ENCODE measurements around the gene GPR35.

The GPR35 gene

GRCh38 chr2:240637116-240637900 is 12.0 kb downstream of the GPR35 start:
- DNase-seq (ENCODE audit: extremely low read depth in 1 of 2, low read depth in 1 of 2), result no peak

GRCh38 chr2:240637901-240638345 is 12.6 kb downstream of the GPR35 start:
- no peak for DNase-seq (ENCODE audit: extremely low read depth in 1 of 2, low read depth in 1 of 2)

GRCh38 chr2:240638512-240639160 is 13.4 kb downstream of the GPR35 start:
- DNase-seq (ENCODE audit: extremely low read depth in 1 of 2, low read depth in 1 of 2), result no peak

GRCh38 chr2:240639566-240639965 is 14.3 kb downstream of the GPR35 start:
- DNase-seq (ENCODE audit: extremely low read depth in 1 of 2, low read depth in 1 of 2), result no peak

- no peak for DNase-seq (ENCODE audit: extremely low read depth in 1 of 2, low read depth in 1 of 2)
Measured at GRCh38 chr2:240640939-240641338, 15.7 kb downstream of the GPR35 start.

GRCh38 chr2:240642061-240642805 is 17.0 kb downstream of the GPR35 start:
- no peak for DNase-seq (ENCODE audit: extremely low read depth in 1 of 2, low read depth in 1 of 2)

GRCh38 chr2:240642806-240643092 is 17.5 kb downstream of the GPR35 start:
- DNase-seq (ENCODE audit: extremely low read depth in 1 of 2, low read depth in 1 of 2), result no peak

- no peak for DNase-seq (ENCODE audit: extremely low read depth in 1 of 2, low read depth in 1 of 2)
Measured at GRCh38 chr2:240643093-240643810, 18.0 kb downstream of the GPR35 start.

- no peak for DNase-seq (ENCODE audit: extremely low read depth in 1 of 2, low read depth in 1 of 2)
Measured at GRCh38 chr2:240643811-240644150, 18.5 kb downstream of the GPR35 start.

GRCh38 chr2:240644171-240644651 is 18.9 kb downstream of the GPR35 start:
- DNase-seq (ENCODE audit: extremely low read depth in 1 of 2, low read depth in 1 of 2), result no peak

- DNase-seq (ENCODE audit: extremely low read depth in 1 of 2, low read depth in 1 of 2), result no peak
Measured at GRCh38 chr2:240644859-240645301, 19.6 kb downstream of the GPR35 start.

- DNase-seq (ENCODE audit: extremely low read depth in 1 of 2, low read depth in 1 of 2), result no peak
Measured at GRCh38 chr2:240645346-240645745, 20.1 kb downstream of the GPR35 start.

GRCh38 chr2:240645801-240646175 is 20.5 kb downstream of the GPR35 start:
- no peak for DNase-seq (ENCODE audit: extremely low read depth in 1 of 2, low read depth in 1 of 2)

GRCh38 chr2:240646176-240646899 is 21.1 kb downstream of the GPR35 start:
- DNase-seq (ENCODE audit: extremely low read depth in 1 of 2, low read depth in 1 of 2), result no peak

- DNase-seq (ENCODE audit: extremely low read depth in 1 of 2, low read depth in 1 of 2), result no peak
Measured at GRCh38 chr2:240646900-240647502, 21.7 kb downstream of the GPR35 start.

GRCh38 chr2:240647503-240648154 is 22.3 kb downstream of the GPR35 start:
- no peak for DNase-seq (ENCODE audit: extremely low read depth in 1 of 2, low read depth in 1 of 2)

- no peak for DNase-seq (ENCODE audit: extremely low read depth in 1 of 2, low read depth in 1 of 2)
Measured at GRCh38 chr2:240648155-240648649, 22.9 kb downstream of the GPR35 start.

- DNase-seq (ENCODE audit: extremely low read depth in 1 of 2, low read depth in 1 of 2), result no peak
Measured at GRCh38 chr2:240648650-240649275, 23.5 kb downstream of the GPR35 start.

GRCh38 chr2:240649331-240649730 is 24.1 kb downstream of the GPR35 start:
- DNase-seq (ENCODE audit: extremely low read depth in 1 of 2, low read depth in 1 of 2), result no peak
